GM18498 (cell line): ENCODE measurements around the gene C12orf56.
"Not testable (repeated sequence)": the region's sequence is repeated elsewhere in the genome, so short reads cannot be mapped to it uniquely, and the experiment has no call there.

ENCODE experiments used
- ATAC-seq: cut with Tn5 transposase; IDR thresholded peaks from one replicate; pipeline ENCODE4 v1.9.1; 2021; ENCODE audit warnings: mild to moderate bottlenecking, moderate library complexity; ENCODE audit not compliant: unreplicated experiment

Gene C12orf56

GRCh38 chr12:64389154-64389553 is 1.4 kb downstream of the C12orf56 start:
- ATAC-seq: no peak

GRCh38 chr12:64387197-64387816 is 3.3 kb downstream of the C12orf56 start:
- no peak for ATAC-seq

GRCh38 chr12:64385468-64385867 is 5.1 kb downstream of the C12orf56 start:
- no peak for ATAC-seq

GRCh38 chr12:64385019-64385418 is 5.5 kb downstream of the C12orf56 start:
- ATAC-seq: no peak

- no peak for ATAC-seq
Observed at GRCh38 chr12:64383675-64384074, 6.9 kb downstream of the C12orf56 start.

GRCh38 chr12:64362721-64363305 is 27.7 kb downstream of the C12orf56 start:
- ATAC-seq: no peak

GRCh38 chr12:64361173-64361572 is 29.4 kb downstream of the C12orf56 start:
- not testable (repeated sequence) for ATAC-seq

- not testable (repeated sequence) for ATAC-seq
Observed at GRCh38 chr12:64356209-64356608, 34.3 kb downstream of the C12orf56 start.

- ATAC-seq: no peak
Observed at GRCh38 chr12:64352181-64352580, 38.4 kb downstream of the C12orf56 start.

GRCh38 chr12:64351265-64351664 is 39.3 kb downstream of the C12orf56 start:
- no peak for ATAC-seq

- no peak for ATAC-seq
Observed at GRCh38 chr12:64347630-64348029, 42.9 kb downstream of the C12orf56 start.

- ATAC-seq: not testable (repeated sequence)
Observed at GRCh38 chr12:64344631-64345030, 45.9 kb downstream of the C12orf56 start.

GRCh38 chr12:64340546-64340945 is 50.0 kb downstream of the C12orf56 start:
- not testable (repeated sequence) for ATAC-seq

- ATAC-seq: no peak
Observed at GRCh38 chr12:64335886-64336466, 54.6 kb downstream of the C12orf56 start.

- ATAC-seq: no peak
Observed at GRCh38 chr12:64332938-64333337, 57.6 kb downstream of the C12orf56 start.

GRCh38 chr12:64332296-64332695 is 58.3 kb downstream of the C12orf56 start:
- ATAC-seq: no peak

- ATAC-seq: not testable (repeated sequence)
Observed at GRCh38 chr12:64329031-64329710, 61.4 kb downstream of the C12orf56 start.

- no peak for ATAC-seq
Observed at GRCh38 chr12:64325055-64325454, 65.5 kb downstream of the C12orf56 start.

- no peak for ATAC-seq
Observed at GRCh38 chr12:64323476-64324225, 66.9 kb downstream of the C12orf56 start.

- ATAC-seq: no peak
Observed at GRCh38 chr12:64323006-64323405, 67.6 kb downstream of the C12orf56 start.

- no peak for ATAC-seq
Observed at GRCh38 chr12:64320611-64321010, 69.9 kb downstream of the C12orf56 start.
